DMS53 (cell line): Measurements from ENCODE around the gene ARHGEF4.

Experiments
- DNase-seq: peaks from one replicate; lab custom pipeline; 2025; lab: John Stamatoyannopoulos, UW

Gene ARHGEF4

DNA sequence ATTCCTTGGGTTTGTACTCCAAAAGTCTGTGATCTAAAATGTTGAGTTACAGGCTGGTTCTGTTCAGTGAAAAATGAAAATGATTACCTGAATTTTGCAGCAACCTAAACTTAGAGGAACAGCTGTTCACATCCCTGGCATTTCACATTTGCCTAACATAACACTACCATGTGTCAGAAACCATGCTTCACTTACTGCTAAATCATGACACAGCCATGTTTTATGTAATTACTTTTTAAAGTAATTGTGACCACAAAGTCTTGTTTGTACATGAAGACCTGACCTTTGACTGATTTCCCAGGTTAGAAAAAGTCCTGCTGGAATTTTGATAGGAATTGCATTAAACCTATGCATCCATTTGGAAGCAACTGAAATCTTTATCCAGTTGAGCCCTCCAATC is 177.4 kb downstream of the ARHGEF4 start:
- DNase-seq: no peak

DNA sequence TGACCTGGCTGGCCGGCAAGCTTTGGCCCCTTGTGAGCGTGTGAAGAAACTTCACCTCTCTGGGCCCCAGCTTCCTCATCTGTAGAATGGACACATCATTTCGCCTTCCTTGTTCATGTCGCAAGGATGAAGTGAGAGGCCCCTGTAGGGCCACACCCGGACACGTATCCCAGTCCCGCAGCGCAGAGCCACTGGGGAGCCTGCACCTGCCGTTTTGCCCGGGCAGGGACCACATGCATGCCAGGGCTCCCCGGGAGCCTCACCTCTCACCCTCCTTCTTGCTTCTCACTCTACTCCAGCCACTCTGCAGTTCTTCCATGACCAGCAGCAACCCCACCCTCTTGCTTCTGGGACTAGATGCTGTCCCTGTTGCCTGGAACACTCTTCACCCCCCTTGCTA is 179.1 kb downstream of the ARHGEF4 start:
- no peak for DNase-seq

DNA sequence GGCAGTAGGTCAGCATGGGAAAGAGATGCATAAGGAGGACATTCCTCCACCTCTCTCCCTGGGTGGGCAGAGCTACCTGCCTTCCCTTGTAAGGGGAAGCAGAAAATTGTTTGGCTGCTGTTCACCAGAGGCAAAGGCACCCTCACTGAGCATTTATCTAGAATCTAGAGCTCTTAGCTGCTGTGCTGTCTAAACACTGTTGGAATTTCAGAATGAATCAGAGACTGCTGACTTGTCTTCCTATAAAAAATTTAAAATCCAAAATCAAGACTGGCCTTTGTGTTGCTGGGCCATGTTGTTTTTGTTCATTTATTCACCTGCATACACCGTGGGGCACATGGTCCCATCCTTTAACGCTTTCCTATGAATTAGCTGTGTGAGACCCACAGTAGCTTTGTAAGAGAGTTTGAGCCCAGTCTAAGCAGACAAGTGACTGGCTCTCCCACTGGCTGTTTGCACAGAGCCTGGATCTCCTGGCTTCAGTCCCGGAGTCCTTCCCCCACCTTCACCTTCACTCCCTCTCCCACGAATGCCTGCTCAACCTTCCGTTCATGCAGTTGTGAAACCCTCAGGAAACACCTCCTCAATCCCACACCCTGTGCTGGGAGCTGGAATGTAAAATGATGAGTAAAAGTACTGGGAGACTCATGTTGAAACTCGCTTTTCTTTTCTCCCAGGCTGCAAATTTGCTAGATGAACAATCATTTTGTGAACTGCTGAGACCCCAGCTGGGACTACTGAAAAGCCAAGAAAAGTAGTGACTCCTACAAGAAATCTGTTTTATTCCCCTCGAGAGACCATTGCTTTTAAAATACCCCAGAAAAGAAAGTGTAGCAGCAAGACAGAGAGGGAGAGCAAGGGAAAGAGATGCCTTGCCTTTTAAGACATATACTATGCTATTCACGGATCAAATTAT is 180.4 kb downstream of the ARHGEF4 start:
- DNase-seq: no peak

DNA sequence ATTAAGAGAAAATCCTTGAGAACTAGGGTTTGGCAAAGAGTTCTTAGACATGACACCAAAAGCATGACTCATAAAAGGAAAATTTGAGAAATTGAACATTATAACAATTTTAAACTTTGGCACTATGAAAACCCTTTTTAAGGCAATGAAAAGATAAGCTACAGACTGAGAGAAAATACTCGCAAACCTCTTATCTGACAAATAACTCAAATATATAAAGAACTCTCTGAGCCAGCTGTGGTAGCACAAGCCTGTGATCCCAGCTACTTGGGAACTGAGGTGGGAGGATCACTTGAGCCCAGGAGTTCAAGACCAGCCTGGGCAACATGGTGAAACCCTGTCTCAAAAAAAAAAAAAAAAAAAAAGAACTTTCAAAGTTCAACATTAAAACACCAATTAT is 186.0 kb downstream of the ARHGEF4 start:
- DNase-seq: no peak

DNA sequence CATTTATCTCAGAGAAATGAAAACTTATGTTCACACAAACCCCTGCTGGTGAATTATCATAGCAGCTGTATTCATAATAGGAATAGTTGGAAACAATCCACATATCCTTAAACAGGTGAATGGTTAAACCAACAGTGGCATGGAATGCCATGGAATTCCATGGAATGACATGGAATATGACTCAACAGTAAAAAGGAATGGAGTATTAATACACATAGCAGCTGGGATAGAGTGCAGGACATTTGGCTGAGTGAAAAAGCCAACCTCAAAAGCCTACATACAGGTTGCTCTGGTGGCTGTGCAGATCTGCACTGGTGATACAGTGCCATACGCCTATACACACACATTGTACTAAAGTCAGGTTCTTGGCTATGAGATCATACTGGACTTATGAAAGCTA is 187.0 kb downstream of the ARHGEF4 start:
- no peak for DNase-seq

DNA sequence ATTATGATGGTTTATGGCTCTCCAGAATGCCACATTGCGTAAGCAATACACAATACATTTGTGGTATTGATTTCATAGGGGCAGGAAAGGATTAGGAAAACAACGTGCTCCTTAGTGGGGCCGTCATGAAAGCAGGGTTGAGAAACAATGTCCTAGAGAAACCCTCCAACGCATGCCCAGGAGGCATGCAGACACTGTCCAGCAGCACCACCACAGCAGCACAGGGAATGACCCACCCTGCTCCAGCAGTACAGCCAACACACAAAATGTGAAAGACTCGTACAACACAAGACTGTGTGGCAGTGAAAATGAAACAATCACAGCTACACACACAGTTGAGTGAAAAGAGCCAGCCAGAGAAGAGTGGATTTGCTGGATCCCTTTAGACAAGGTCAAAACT is 190.2 kb downstream of the ARHGEF4 start:
- DNase-seq: no peak

DNA sequence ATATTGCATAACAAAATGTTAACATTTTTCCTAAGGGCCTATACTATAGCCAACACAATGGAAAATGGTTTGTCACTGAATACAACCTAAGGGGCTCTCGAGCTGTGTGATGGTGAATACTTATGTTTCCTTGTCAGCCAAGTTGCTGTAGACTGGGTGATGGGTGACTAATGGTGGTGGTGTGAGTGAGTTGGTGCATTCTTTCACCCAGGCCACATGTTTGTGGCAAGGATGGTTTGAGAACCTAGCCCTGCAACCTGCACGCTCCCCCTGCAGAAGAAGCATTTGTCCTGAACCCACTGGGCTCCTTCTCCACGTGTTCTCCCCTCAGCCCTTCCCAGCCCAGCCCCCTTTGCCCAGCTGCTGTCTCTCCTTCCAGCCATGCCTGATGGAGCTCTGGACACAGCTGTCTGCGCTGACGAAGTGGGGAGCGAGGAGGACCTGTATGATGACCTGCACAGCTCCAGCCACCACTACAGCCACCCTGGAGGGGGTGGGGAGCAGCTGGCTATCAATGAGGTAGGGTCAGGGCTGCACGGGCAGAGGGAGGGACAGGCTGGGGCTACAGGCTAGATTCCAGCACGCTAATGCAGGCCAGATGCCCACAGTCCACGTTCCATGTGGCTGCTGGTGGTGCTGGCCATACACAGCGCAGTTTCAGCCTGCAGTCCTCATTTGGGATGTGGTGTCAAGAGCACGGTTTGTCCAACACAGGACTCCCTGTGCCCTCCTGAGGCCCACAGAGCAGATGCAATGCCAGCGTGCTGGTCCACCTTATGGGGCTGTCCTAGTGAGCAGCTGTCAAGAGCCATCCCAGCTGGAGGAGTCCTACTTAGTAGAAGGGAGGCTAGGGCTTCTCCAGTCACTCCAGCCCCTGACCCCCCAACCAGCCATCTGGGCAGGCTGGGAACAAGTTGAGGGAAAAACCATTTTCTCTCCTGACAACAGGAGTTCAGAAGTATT is 191.1 kb downstream of the ARHGEF4 start:
- no peak for DNase-seq

DNA sequence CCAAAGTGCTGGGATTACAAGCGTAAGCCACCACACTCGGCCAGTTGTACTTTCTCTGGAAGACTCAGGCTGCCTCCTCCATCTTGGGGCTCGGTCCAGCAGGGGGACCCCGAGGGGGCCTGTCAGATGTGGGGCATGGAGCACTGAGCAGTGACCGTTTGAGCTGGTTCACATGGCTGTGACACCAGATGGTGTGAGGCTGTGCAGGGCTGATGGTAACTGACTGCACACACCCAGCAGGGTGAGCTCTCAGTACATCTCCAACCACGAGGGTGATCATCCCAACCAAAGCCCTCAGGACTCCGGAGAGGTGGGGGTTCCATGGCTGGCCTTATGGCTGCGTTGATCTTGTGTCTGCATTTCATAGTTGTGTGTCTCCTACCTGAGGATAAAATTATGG is 193.1 kb downstream of the ARHGEF4 start:
- DNase-seq: no peak

DNA sequence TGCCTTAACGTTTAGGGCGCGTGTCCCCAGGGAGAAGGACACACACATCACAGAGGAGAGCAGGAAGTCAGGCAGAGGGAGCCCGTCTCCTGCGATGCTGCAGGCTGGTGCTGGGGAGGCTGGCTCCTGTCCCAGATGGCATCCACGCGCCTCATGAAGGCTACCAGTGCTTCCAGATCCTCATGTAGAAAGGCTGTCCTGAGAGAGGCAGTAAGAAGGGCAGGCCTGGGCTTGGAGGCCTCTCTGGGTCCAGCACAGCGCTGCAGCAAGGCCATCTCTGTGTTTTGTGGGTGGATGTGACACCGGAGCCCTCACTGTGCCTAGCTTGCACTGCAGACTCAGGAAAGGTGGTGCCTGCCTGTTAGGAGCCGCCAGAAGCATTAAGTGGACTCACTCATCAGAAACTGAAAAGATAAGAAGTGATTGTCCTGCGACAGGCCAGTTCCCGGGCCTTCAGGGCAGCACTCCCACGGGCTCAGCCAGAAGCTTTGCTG is 193.8 kb downstream of the ARHGEF4 start:
- DNase-seq: no peak

DNA sequence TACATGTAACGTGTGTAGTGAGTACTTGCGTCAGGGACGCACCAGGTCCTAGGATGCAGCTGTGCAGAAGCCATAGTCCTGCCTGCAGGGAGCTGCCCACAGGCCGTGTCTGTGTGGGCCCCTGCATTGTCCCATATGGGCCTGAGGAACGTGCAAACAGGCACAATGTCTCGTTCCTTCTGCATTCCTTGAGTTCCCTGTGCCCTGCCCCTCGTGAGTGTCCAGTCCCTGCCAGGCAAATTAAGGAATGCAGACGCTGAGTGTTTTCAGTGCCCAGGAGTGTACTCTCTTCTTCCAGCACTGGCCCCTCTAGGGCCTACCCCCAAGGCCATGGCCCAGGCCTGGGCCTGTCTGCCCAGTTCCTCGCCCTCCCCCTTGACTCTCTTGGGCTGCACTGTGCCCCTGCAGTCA is 194.7 kb downstream of the ARHGEF4 start:
- no peak for DNase-seq

DNA sequence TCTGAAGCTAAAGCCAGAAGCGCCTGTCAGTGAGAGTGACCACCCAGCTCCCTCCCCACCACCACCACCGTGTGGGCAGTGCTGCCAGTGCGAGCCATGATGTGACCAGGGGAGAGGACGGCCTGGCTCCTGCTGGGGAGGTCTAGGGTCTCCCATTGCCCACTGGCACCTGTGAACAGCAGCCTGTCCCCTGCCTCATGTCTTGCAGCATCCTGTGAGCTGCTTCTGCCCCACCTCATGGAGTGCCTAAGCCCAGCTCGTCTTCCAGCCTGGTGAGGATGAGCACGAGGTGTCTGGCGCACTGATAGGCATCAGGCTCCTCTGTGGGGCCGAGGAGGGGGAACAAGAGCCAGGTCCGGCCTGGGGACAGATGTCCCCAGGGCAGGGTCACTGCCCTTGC is 195.2 kb downstream of the ARHGEF4 start:
- no peak for DNase-seq

DNA sequence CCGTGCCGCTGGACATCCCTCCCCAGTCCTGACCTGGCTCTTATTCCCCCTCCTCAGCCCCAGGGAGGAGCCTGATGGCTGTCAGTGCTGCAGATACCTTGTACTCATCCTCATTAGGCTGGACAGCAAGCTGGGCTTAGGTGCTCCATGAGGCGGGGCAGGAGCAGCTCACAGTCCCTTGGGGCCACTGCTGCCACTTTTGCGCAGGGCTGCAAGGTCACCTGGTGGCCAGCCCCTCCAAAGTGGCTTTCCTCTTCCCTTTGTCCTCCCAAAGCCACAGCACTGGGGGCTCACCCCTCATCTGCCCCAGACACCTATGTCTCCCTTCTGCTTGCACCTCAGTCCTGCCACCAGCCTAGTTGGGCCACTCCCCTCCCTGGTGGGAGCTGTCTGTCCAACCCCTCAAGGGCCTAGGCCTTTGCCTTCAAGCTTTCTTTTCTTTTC is 195.7 kb downstream of the ARHGEF4 start:
- no peak for DNase-seq

DNA sequence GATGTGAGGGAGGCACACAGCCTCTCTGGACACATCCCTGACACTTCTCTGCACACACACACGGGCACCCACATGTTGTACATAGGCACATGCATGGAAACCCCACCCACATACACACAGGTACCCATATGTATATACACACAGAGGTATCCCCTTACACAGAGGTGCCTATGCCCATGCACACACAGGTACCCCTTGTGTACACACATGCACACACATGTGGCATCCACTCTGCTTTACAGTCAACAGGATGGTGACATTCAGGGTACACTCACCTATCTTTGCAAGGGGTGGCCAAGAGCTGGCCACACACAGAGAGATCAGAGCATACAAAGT is 197.0 kb downstream of the ARHGEF4 start:
- DNase-seq: no peak

DNA sequence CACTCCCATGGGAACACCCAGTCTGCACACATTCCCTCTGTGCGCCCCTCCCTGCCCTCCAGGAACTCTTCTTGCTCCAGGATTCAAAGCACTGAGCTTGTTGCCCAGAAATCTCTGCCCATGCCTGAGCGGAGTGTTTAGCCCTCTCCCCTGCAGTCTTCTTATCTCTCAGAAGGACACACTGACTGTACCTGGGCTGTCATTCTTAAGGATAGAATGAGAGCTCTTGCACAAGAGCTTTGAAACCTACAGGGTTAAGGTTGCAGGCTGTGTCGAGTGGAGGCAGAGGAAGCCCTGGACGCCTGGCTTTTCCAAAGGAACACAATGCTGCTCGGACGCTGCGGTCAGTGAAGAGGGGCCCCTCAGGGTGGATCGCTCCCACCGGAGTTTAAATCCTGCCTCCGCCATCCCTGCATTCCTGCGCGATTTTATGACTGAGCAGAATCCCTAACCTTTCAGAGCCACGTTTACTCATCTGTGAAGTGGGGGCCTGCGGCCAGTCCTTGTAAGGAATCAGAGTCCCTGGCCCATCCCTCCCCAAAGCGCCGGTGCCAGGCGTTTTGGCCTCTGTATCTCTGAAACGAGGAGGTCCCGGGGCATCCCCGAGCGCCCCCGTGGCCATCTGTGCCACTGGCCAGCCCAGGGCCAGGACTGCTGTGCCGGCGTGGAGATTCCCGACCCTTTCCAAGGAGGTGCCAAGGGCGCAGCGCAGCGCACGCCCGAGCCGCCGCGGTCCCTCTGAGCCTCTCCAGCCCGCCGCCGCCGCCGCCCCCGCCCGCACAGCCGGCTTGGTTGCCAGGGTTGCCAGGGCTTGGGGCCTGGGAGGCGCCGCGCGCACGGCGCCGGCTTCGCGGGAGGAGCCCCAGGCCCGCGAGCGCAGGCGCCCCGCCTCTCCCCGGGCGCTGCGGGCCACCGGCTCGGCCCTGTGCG is 197.7 kb downstream of the ARHGEF4 start:
- peak; percentile 16 for DNase-seq

DNA sequence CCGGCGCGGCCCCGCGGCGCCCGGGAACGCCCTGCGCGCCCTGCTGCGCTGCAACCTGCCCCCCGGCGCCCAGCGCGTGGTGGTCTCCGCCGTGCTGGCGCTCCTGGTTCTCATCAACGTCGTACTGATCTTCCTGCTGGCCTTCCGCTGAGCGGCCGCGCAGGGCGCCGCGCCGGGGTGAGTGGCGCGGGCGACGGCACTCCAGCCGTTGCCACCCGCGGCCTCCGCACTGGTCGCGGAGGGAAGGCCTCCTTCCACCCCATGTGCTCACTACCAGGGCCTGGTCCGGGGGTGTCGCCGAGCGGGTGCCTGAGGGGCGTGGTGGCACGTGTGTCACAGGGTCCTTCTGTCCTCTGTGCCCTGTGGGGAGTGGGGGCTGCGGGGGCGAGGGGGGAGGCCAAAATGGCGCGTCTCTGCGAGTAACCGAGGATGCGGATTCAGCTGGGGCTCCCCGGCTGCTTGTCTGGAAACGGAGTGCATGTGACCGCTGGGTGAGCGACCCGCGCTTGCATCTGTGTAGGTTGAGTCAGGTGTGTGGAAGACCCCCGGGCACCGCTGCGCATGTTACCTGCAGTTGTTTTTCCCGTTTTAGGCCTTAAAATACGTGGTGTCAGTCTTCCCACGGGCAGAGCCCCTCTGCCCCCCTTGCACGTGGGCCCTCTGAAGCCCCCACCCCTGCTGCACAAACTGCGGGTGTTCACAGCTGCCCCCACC is 198.6 kb downstream of the ARHGEF4 start:
- no peak for DNase-seq

DNA sequence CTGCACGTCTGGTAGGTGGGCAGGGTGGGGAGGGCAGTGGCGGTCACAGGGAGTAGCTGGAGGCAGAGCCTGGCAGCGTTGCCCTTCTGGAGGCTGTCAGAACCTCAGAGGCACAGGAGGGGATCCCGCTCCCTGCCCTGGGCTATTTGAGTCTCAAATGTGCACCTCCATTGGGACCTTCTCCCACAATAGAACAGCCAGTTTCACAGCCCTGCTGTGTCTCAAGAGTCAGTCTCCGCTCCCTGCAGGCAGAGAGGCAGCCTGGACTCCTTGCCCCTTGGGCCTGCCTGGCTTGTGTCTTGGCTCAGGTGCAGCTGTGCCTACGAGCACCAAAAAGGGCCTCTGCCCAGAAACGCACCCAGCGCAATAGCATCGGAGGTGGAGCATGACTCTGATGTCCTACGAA is 199.1 kb downstream of the ARHGEF4 start:
- no peak for DNase-seq

DNA sequence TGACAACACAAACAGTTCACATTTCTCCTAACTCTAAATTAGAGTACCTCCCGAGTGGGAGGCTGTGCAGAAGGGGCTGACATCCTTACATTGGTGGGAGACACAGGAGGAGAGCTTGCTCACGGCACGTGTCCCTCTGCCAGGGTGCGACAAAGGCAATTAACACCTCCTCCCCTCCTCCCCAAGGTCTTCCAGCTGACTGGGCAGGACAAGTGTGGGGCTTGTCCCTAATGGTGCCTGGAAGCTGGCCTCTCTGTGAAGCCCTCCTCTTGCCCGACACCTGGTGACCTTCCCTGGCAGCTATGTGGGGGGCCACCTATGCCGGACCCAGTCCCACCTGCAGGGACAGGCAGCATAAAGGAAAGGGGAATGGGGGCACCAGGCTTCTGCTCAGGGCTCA is 199.6 kb downstream of the ARHGEF4 start:
- DNase-seq: no peak

DNA sequence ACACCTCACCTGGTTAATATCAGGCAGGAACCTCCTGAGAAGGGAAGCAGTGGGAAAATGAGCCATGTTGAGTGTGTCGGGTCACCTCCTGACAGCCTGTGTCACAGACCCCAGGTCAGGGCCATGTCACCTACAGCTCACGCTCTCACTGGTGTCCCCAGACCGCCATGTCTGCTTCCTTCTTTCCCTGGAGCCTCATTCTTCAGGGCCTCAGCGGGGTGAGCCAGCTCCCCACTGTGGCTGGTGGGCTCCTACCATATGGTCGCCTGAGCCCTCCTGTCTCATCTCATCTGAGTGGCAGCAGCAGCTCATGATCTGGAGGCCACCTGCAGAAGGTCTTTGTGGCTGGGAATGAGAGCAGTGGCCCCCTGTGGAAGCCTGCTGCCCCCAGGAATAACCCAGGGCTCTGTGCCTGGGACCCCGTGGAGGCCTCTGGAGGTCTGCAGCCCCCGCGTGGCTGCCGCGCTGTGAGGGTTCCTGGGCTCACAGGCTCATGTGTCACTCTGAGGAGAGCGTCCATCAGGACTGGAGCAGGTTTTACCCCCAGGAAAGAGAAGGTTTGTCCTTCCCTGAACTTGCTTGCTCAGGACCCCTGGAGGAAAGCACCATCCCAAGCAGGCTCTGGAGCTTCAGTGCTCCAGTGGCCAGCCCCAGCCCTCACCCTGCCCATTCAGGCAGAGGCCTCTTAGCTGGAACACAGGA is 200.1 kb downstream of the ARHGEF4 start:
- DNase-seq: no peak

DNA sequence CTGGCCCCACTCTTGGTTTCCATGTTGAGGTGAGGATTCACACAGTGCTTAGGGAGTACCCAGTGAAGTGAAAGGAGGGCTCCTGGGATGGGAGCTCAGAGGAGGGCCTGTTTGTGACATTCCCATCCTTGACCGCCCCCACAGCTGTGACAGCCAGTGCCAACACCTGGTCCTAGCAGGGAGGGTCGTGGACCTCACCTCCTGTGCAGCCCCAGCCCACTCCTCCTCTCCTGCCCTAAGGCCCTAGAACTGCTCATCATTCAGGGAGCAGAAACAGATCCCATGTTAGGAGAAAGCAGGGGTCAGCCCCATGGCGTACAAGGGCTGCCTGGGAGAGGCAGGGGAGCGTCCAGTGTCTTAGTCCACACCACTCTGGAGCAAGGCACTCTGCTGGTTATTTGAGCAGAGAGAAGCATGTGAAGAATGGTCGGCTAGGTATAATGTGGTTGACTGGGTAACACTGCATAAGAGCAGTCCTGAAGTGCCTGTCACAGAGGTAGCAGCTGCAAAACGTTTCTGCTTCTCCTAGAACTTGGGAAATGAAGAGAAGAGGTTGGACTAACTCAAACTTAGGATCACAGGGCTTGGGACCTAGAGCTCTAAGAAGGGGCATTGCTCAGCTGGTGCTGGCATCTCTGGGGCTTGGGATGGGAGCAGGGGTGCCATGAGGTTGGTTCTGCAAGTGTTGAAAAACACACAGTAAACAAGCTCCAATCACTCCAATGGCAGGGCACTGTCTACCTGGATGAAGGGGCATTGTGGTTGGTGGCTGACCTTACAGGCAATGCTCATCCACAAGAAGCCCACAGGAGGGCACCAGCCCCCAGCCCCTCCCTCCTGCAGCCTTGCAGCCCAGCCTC is 200.9 kb downstream of the ARHGEF4 start:
- no peak for DNase-seq
